Retinal pigment epithelial cell (primary cell): ENCODE data around the gene MOCS2.

Experiments used
- DNase-seq: peaks from one replicate; pipeline ENCODE4 v3.0.0-alpha.2; 2010; ENCODE audit warnings: low read depth
- H3K4me3 ChIP-seq: 2 replicates; pipeline ENCODE4 v1.5.1; 2011; ENCODE audit warnings: mild to moderate bottlenecking, low read length, control low read depth, moderate library complexity
- CTCF ChIP-seq: conservative IDR thresholded peaks from 2 replicates; pipeline ENCODE4 v1.5.1; 2011; ENCODE audit warnings: low read depth, low read length, control low read depth, inconsistent platforms

MOCS2 gene

GRCh38 chr5:53095217-53095616 is 14.3 kb downstream of the MOCS2 start:
- no peak for TF ChIP-seq CTCF
- DNase-seq: no peak
- no peak overlapping the region for H3K4me3 ChIP-seq

GRCh38 chr5:53092242-53092641 is 17.3 kb downstream of the MOCS2 start:
- no peak for DNase-seq
- TF ChIP-seq CTCF: no peak
- no peak overlapping the region for H3K4me3 ChIP-seq

GRCh38 chr5:53091289-53091688 is 18.3 kb downstream of the MOCS2 start:
- TF ChIP-seq CTCF: peak; percentile 33
- H3K4me3 ChIP-seq: no peak overlapping the region
- DNase-seq: peak; percentile 48

GRCh38 chr5:53090229-53090628 is 19.3 kb downstream of the MOCS2 start:
- no peak for TF ChIP-seq CTCF
- no peak for DNase-seq
- no peak overlapping the region for H3K4me3 ChIP-seq

- no peak overlapping the region for H3K4me3 ChIP-seq
- DNase-seq: no peak
- TF ChIP-seq CTCF: no peak
Observed at GRCh38 chr5:53089481-53089991, 20.0 kb downstream of the MOCS2 start.

- no peak for TF ChIP-seq CTCF
- no peak overlapping the region for H3K4me3 ChIP-seq
- peak; percentile 34 for DNase-seq
Observed at GRCh38 chr5:53087621-53088121, 21.9 kb downstream of the MOCS2 start.

GRCh38 chr5:53087171-53087570 is 22.4 kb downstream of the MOCS2 start:
- H3K4me3 ChIP-seq: no peak overlapping the region
- no peak for DNase-seq

More at GRCh38 chr5:53087171-53087570, 22.4 kb downstream of the MOCS2 start:
- TF ChIP-seq CTCF: no peak
